Effector memory CD4-positive, alpha-beta T cell (primary cell): Measurements from ENCODE around the gene C16orf92.

Source experiments
- DNase-seq, 3 donors: peaks; one replicate each; pipeline ENCODE4 v3.0.0-alpha.2; 2020
- H3K27ac ChIP-seq: 2 replicates; pipeline ENCODE4 v1.7.0; 2013; ENCODE audit warnings: mild to moderate bottlenecking, low read length, moderate library complexity; ENCODE audit not compliant: insufficient read depth, poor library complexity, severe bottlenecking
- H3K27me3 ChIP-seq: replicated peaks from 2 replicates; pipeline ENCODE4 v1.7.0; 2013; ENCODE audit warnings: mild to moderate bottlenecking, low read length; ENCODE audit not compliant: insufficient read depth, control insufficient read depth, poor library complexity, severe bottlenecking
- H3K36me3 ChIP-seq: 2 replicates; pipeline ENCODE4 v1.7.0; 2013; ENCODE audit warnings: mild to moderate bottlenecking, low read length, moderate library complexity; ENCODE audit not compliant: control insufficient read depth, insufficient read depth
- H3K4me1 ChIP-seq: 2 replicates; pipeline ENCODE4 v1.7.0; 2013; ENCODE audit warnings: low read length, mild to moderate bottlenecking; ENCODE audit not compliant: control insufficient read depth, insufficient read depth, poor library complexity, severe bottlenecking
- H3K4me3 ChIP-seq: 2 replicates; pipeline ENCODE4 v1.7.0; 2013; ENCODE audit warnings: low read length, low read depth, mild to moderate bottlenecking; ENCODE audit not compliant: insufficient read depth, poor library complexity, severe bottlenecking
- H3K9me3 ChIP-seq: 2 replicates; pipeline ENCODE4 v1.7.0; 2013; ENCODE audit warnings: mild to moderate bottlenecking, low read length, moderate library complexity; ENCODE audit not compliant: control insufficient read depth

Gene C16orf92

GRCh38 chr16:30026449-30026848 is 3.5 kb downstream of the C16orf92 start:
- no peak for DNase-seq
- no peaks in the 10 kb centered on the region for H3K9me3 ChIP-seq
- H3K27ac ChIP-seq, result no peak overlapping the region
- H3K27me3 ChIP-seq, result peaks cover 22% of the 10 kb centered on the region
- H3K4me3 ChIP-seq, result no peak overlapping the region
- no peaks in the 10 kb centered on the region for H3K36me3 ChIP-seq
- H3K4me1 ChIP-seq, result peaks cover 4% of the 10 kb centered on the region

GRCh38 chr16:30027588-30028437 is 4.8 kb downstream of the C16orf92 start:
- peaks cover 28% of the 10 kb centered on the region for H3K27me3 ChIP-seq
- no peaks in the 10 kb centered on the region for H3K4me1 ChIP-seq
- no peaks in the 10 kb centered on the region for H3K9me3 ChIP-seq
- H3K27ac ChIP-seq, result no peak overlapping the region
- H3K36me3 ChIP-seq, result no peaks in the 10 kb centered on the region
- no peak for DNase-seq
- H3K4me3 ChIP-seq, result no peak overlapping the region

GRCh38 chr16:30028438-30029076 is 5.6 kb downstream of the C16orf92 start:
- Histone ChIP-seq H3K27ac (no peak overlapping the region), H3K27me3 (peaks cover 28% of the 10 kb centered on the region), H3K36me3 (no peaks in the 10 kb centered on the region), H3K4me1 (no peaks in the 10 kb centered on the region), H3K4me3 (no peak overlapping the region), H3K9me3 (no peaks in the 10 kb centered on the region)
- DNase-seq, result no peak

GRCh38 chr16:30030011-30030685 is 7.2 kb downstream of the C16orf92 start:
- no peak overlapping the region for H3K4me3 ChIP-seq
- peaks cover 25% of the 10 kb centered on the region for H3K27me3 ChIP-seq

GRCh38 chr16:30030841-30031413 is 7.9 kb downstream of the C16orf92 start, which contains the start of gene TLCD3B:
TSS of gene TLCD3B (minus strand) at chr16:30031271. CDS start at chr16:30030527, 744 bp downstream.
- Histone ChIP-seq H3K27ac (no peak within 1 kb of the TSS), H3K4me3 (no peak within 1 kb of the TSS), H3K27me3 (peaks cover 25% of the 10 kb centered on the region), H3K9me3 (no peaks in the 10 kb centered on the region), H3K36me3 (no peaks in the 10 kb centered on the region), H3K4me1 (no peaks in the 10 kb centered on the region)
- no peak for DNase-seq

More at GRCh38 chr16:30030011-30030685, 7.2 kb downstream of the C16orf92 start:
- Histone ChIP-seq H3K9me3 (no peaks in the 10 kb centered on the region), H3K36me3 (no peaks in the 10 kb centered on the region), H3K4me1 (no peaks in the 10 kb centered on the region), H3K27ac (no peak overlapping the region)
- no peak for DNase-seq

GRCh38 chr16:30031477-30031918 is 8.5 kb downstream of the C16orf92 start:
- Histone ChIP-seq H3K27me3 (peaks cover 25% of the 10 kb centered on the region), H3K4me3 (no peak overlapping the region)
- DNase-seq, result no peak

GRCh38 chr16:30032083-30032819 is 9.3 kb downstream of the C16orf92 start:
- DNase-seq, result peak; percentile 30 to 55 (median 33)
- H3K27me3 ChIP-seq, result peaks cover 25% of the 10 kb centered on the region

More at GRCh38 chr16:30031477-30031918, 8.5 kb downstream of the C16orf92 start:
- no peak overlapping the region for H3K27ac ChIP-seq
- no peaks in the 10 kb centered on the region for H3K36me3 ChIP-seq
- no peaks in the 10 kb centered on the region for H3K9me3 ChIP-seq
- H3K4me1 ChIP-seq, result no peaks in the 10 kb centered on the region

GRCh38 chr16:30033270-30033669 is 10.3 kb downstream of the C16orf92 start:
- H3K27ac ChIP-seq, result no peak overlapping the region
- peaks cover 25% of the 10 kb centered on the region for H3K27me3 ChIP-seq
- no peak for DNase-seq
- H3K36me3 ChIP-seq, result no peaks in the 10 kb centered on the region
- no peaks in the 10 kb centered on the region for H3K9me3 ChIP-seq
- H3K4me1 ChIP-seq, result no peaks in the 10 kb centered on the region
- H3K4me3 ChIP-seq, result no peak overlapping the region

More at GRCh38 chr16:30032083-30032819, 9.3 kb downstream of the C16orf92 start:
- Histone ChIP-seq H3K36me3 (no peaks in the 10 kb centered on the region), H3K4me1 (no peaks in the 10 kb centered on the region), H3K4me3 (no peak overlapping the region), H3K9me3 (no peaks in the 10 kb centered on the region), H3K27ac (no peak overlapping the region)

GRCh38 chr16:30040221-30040620 is 17.2 kb downstream of the C16orf92 start:
- no peaks in the 10 kb centered on the region for H3K9me3 ChIP-seq
- H3K4me1 ChIP-seq, result no peaks in the 10 kb centered on the region
- no peak for DNase-seq
- H3K4me3 ChIP-seq, result no peak overlapping the region
- no peaks in the 10 kb centered on the region for H3K27me3 ChIP-seq
- H3K27ac ChIP-seq, result no peak overlapping the region
- no peaks in the 10 kb centered on the region for H3K36me3 ChIP-seq
